Activated T-cell treated with anti-CD3 and anti-CD28 coated beads, Interleukin-2, amount 50 U/mL, for 24 hours (primary cell): Measurements from ENCODE around the gene NDUFS7.

Experiments used
- DNase-seq: peaks from one replicate; pipeline ENCODE4 v3.0.0-alpha.2; 2020
- H3K27ac Mint-ChIP-seq: 2 replicates; pipeline ENCODE4 v1.8.0; 2020; ENCODE audit warnings: mild to moderate bottlenecking, mixed read lengths
- H3K27me3 Mint-ChIP-seq: 2 replicates; pipeline ENCODE4 v1.8.0; 2020; ENCODE audit warnings: mixed read lengths
- H3K36me3 Mint-ChIP-seq: 2 replicates; pipeline ENCODE4 v1.8.0; 2020; ENCODE audit warnings: low read depth, mixed read lengths
- H3K4me1 Mint-ChIP-seq: 2 replicates; pipeline ENCODE4 v1.8.0; 2020; ENCODE audit warnings: low read depth, mixed read lengths
- H3K4me3 Mint-ChIP-seq: 2 replicates; pipeline ENCODE4 v1.8.0; 2020; ENCODE audit warnings: mild to moderate bottlenecking, moderate library complexity, mixed read lengths
- H3K9me3 Mint-ChIP-seq: 2 replicates; pipeline ENCODE4 v1.8.0; 2020; ENCODE audit warnings: mixed read lengths

NDUFS7 gene

GRCh38 chr19:1441677-1442438 lies 58.2 kb downstream of the NDUFS7 start:
- DNase-seq, result no peak
- Mint-ChIP-seq H3K27ac (peak overlapping the region; percentile 100), H3K27me3 (peaks cover 7% of the 10 kb centered on the region), H3K4me1 (peaks cover 52% of the 10 kb centered on the region), H3K9me3 (no peaks in the 10 kb centered on the region), H3K36me3 (peaks cover 52% of the 10 kb centered on the region), H3K4me3 (peak overlapping the region; percentile 98)
